Endodermal cell (in vitro differentiated cells): ENCODE measurements around the gene LRCH1. TPM values are rescaled to one million over a fixed set of nuclear protein-coding genes. Genes with fewer than 3 reads are reported as not detected.

ENCODE experiments used
- DNase-seq: peaks from one replicate; pipeline ENCODE4 v3.0.0-alpha.2; 2017
- H3K27ac ChIP-seq: 2 replicates; pipeline ENCODE4 v1.5.1; 2013; ENCODE audit warnings: mild to moderate bottlenecking, low read depth, low read length, moderate library complexity
- H3K27me3 ChIP-seq: 2 replicates; pipeline ENCODE4 v1.6.1; 2013; ENCODE audit warnings: mild to moderate bottlenecking, low read length, moderate library complexity; ENCODE audit not compliant: insufficient read depth, control insufficient read depth, poor library complexity, severe bottlenecking
- H3K36me3 ChIP-seq: 2 replicates; pipeline ENCODE4 v1.7.0; 2013; ENCODE audit warnings: mild to moderate bottlenecking, low read length, moderate library complexity; ENCODE audit not compliant: control insufficient read depth, insufficient read depth
- H3K4me1 ChIP-seq: one replicate; pipeline ENCODE4 v1.7.0; 2013; ENCODE audit warnings: low read length; ENCODE audit not compliant: control insufficient read depth, insufficient read depth
- H3K4me3 ChIP-seq: 2 replicates; pipeline ENCODE4 v1.5.1; 2013; ENCODE audit warnings: mild to moderate bottlenecking, low read length, moderate library complexity
- H3K9ac ChIP-seq: 2 replicates; pipeline ENCODE4 v1.6.1; 2013; ENCODE audit warnings: mild to moderate bottlenecking, low read length, moderate library complexity; ENCODE audit not compliant: poor library complexity, severe bottlenecking; ENCODE audit errors: extremely low read depth
- H3K9me3 ChIP-seq: 2 replicates; pipeline ENCODE4 v1.6.1; 2013; ENCODE audit warnings: mild to moderate bottlenecking, low read length, moderate library complexity; ENCODE audit not compliant: control insufficient read depth
- H3K27ac Mint-ChIP-seq: 2 replicates; pipeline ENCODE4 v1.8.0; 2020; ENCODE audit warnings: mixed read lengths
- H3K27me3 Mint-ChIP-seq: 2 replicates; pipeline ENCODE4 v1.8.0; 2021; ENCODE audit warnings: mild to moderate bottlenecking, mixed read lengths; ENCODE audit not compliant: insufficient read depth
- H3K36me3 Mint-ChIP-seq: 2 replicates; pipeline ENCODE4 v1.8.0; 2020; ENCODE audit warnings: low read depth, mixed read lengths
- H3K4me1 Mint-ChIP-seq: 2 replicates; pipeline ENCODE4 v1.8.0; 2020; ENCODE audit warnings: mixed read lengths
- H3K4me3 Mint-ChIP-seq: 2 replicates; pipeline ENCODE4 v1.8.0; 2020; ENCODE audit warnings: mild to moderate bottlenecking, moderate library complexity, mixed read lengths
- H3K9me3 Mint-ChIP-seq: 2 replicates; pipeline ENCODE4 v1.8.0; 2020; ENCODE audit warnings: mild to moderate bottlenecking, mixed read lengths
- WGBS, 2 experiments: methylation state at CpG; one replicate each; pipeline versions ENCODE4 v1.1.5 to v1.1.7; 2013; ENCODE audit warnings: missing lambda C conversion rate in 2 of 2, mixed read lengths in 1 of 2; ENCODE audit not compliant: insufficient coverage in 1 of 2, insufficient read length in 1 of 2; 5-methylcytosine and 5-hydroxymethylcytosine counted together
- total RNA-seq, 2 donors: library from RNA; stranded (reverse); fragmentation: NEBNext Ultra II Directional in 1 of 2; extraction: Animal tissue kit (Norgen Biotek cat#: 25700) in 1 of 2; gene quantifications; 2 replicates in 1 of 2; 3 replicates in 1 of 2; pipeline ENCODE4 v1.2.1, GENCODE V29; 2021
- TF ChIP-seq, protein P1 (sequence below): fragments of 200-600 bp; sonication (generic); conservative IDR thresholded peaks from 2 replicates; pipeline ENCODE4 v1.5.0; 2021; ENCODE audit warnings: antibody characterized with exemption, mild to moderate bottlenecking

The LRCH1 gene
- total RNA-seq, 2 donors from 2014 or later, result 8.1 to 11.8 TPM

DNA sequence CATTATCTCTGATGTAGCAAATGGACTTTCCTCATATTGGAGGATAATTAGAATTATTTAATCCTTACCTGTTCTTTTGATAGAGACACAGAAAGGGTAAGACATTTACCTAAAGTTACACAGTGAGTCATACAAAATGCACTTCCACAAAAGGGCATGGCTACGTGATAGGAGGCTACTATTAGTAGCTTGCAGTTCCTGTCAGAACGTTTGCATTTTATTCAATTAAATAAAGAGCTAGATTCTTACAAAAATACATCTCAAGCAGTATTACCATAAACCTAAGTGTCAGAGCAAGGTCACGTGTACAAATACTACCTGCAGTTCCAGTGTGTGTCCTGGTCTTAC is 123.4 kb downstream of the LRCH1 start:
- Histone ChIP-seq H3K27ac (no peak overlapping the region), H3K36me3 (no peaks in the 10 kb centered on the region), H3K4me3 (no peak overlapping the region), H3K27me3 (peaks cover 24% of the 10 kb centered on the region), H3K9ac (no peak overlapping the region), H3K9me3 (no peaks in the 10 kb centered on the region), H3K4me1 (no peaks in the 10 kb centered on the region)
- no peaks in the 10 kb centered on the region for H3K4me1 Mint-ChIP-seq
- H3K4me3 Mint-ChIP-seq, result no peak overlapping the region
- WGBS, 2 experiments, result 95 to 98% methylated on average over 3 of the region's 3 CpGs
- peaks cover 7% of the 10 kb centered on the region for H3K36me3 Mint-ChIP-seq
- no peaks in the 10 kb centered on the region for H3K9me3 Mint-ChIP-seq
- no peaks in the 10 kb centered on the region for H3K27me3 Mint-ChIP-seq
- DNase-seq, result no peak
- TF ChIP-seq, protein P1, sequence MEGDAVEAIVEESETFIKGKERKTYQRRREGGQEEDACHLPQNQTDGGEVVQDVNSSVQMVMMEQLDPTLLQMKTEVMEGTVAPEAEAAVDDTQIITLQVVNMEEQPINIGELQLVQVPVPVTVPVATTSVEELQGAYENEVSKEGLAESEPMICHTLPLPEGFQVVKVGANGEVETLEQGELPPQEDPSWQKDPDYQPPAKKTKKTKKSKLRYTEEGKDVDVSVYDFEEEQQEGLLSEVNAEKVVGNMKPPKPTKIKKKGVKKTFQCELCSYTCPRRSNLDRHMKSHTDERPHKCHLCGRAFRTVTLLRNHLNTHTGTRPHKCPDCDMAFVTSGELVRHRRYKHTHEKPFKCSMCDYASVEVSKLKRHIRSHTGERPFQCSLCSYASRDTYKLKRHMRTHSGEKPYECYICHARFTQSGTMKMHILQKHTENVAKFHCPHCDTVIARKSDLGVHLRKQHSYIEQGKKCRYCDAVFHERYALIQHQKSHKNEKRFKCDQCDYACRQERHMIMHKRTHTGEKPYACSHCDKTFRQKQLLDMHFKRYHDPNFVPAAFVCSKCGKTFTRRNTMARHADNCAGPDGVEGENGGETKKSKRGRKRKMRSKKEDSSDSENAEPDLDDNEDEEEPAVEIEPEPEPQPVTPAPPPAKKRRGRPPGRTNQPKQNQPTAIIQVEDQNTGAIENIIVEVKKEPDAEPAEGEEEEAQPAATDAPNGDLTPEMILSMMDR, result no peak
- H3K27ac Mint-ChIP-seq, result no peak overlapping the region

DNA sequence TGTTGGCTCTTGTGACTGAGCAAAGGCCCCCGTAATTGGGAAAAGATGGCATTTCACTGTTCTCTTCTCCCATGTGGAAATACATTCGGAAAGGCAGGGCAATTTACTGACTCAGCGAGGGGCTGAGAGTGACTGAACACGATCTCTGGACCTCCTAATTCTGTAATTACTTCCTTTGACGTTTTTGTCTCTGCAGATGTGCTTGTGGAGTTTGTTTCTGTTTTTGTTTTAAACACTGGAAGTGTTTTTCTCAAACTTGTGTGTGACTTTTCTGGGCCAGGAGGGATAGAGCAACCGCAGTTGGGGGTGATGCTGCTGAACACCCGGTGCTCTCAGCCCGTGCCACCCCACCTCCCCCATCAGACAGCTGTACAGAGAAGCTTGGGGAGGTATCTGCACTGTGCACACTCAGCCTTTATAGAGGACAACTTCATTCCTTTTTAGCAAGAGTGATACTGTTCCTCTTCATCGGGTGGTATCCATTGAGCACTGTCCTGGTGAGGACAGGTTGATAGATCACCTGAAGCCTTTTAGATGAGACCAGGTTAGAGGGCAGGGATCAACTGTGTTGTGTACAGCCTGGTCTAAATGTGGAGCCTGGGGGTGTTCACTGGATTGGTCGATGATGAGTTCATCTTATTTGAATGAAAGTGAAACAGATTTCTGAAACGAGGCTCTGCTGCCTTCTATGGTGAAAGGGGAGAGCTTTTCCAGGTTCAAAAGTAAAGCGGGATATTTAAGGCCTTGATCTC is 126.6 kb downstream of the LRCH1 start:
- Histone ChIP-seq H3K36me3 (no peaks in the 10 kb centered on the region), H3K4me3 (no peak overlapping the region), H3K9me3 (no peaks in the 10 kb centered on the region), H3K27ac (no peak overlapping the region), H3K4me1 (peaks cover 3% of the 10 kb centered on the region), H3K27me3 (peaks cover 53% of the 10 kb centered on the region), H3K9ac (no peak overlapping the region)
- DNase-seq, result no peak
- Mint-ChIP-seq H3K9me3 (no peaks in the 10 kb centered on the region), H3K4me1 (peaks cover 11% of the 10 kb centered on the region), H3K27me3 (peaks cover 18% of the 10 kb centered on the region), H3K4me3 (no peak overlapping the region), H3K36me3 (peaks cover 3% of the 10 kb centered on the region), H3K27ac (no peak overlapping the region)
- 83 to 89% methylated on average over 10 to 12 of the region's 12 CpGs for WGBS, 2 experiments
- TF ChIP-seq, protein P1, result no peak

DNA sequence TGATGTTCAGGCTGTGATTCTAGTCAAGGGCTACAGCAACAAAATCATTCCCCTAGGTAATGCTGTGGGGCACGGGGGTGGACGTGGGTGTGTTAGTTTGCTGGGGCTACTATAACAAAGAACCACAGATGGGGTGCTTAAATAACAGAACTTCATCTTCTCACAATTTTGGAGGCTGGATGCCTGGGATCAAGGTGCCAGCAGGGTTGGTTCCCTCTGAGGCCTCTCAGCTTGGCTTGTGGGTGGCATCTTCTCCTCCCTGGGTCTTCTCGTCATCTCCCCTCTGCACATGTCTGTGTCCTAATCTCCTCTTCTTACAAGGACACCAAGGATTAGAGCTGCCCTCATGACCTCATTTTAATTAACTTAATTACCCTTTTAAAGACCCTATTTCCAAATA is 129.0 kb downstream of the LRCH1 start:
- TF ChIP-seq, protein P1, result no peak
- Histone ChIP-seq H3K27ac (no peak overlapping the region), H3K9ac (no peak overlapping the region), H3K4me1 (peaks cover 10% of the 10 kb centered on the region), H3K36me3 (no peaks in the 10 kb centered on the region), H3K4me3 (no peak overlapping the region), H3K9me3 (no peaks in the 10 kb centered on the region), H3K27me3 (peaks cover 62% of the 10 kb centered on the region)
- no peak overlapping the region for H3K4me3 Mint-ChIP-seq
- H3K27me3 Mint-ChIP-seq, result peaks cover 27% of the 10 kb centered on the region
- H3K4me1 Mint-ChIP-seq, result peaks cover 25% of the 10 kb centered on the region
- 94 to 100% methylated on average over 1 to 3 of the region's 3 CpGs for WGBS, 2 experiments
- no peak for DNase-seq
- H3K9me3 Mint-ChIP-seq, result no peaks in the 10 kb centered on the region
- H3K27ac Mint-ChIP-seq, result no peak overlapping the region
- no peaks in the 10 kb centered on the region for H3K36me3 Mint-ChIP-seq
